Activated CD4-positive, alpha-beta T cell treated with anti-CD3 and anti-CD28 coated beads, Interleukin-2, amount 10 ng/mL, durations not matched to agents 24 days and 14 days (primary cell): Measurements from ENCODE around the gene BCL3. TPM values are rescaled to one million over a fixed set of nuclear protein-coding genes. Genes with fewer than 3 reads are reported as not detected.

Experiments used
- DNase-seq: peaks from one replicate; pipeline ENCODE4 v3.0.0; 2022
- H3K27ac Mint-ChIP-seq: one replicate; pipeline ENCODE4 v1.8.0; 2022; ENCODE audit warnings: mild to moderate bottlenecking, mixed read lengths
- H3K27me3 Mint-ChIP-seq: one replicate; pipeline ENCODE4 v1.8.0; 2022; ENCODE audit warnings: mixed read lengths
- H3K36me3 Mint-ChIP-seq: one replicate; pipeline ENCODE4 v1.8.0; 2022; ENCODE audit warnings: low read depth, mild to moderate bottlenecking, mixed read lengths
- H3K4me1 Mint-ChIP-seq: one replicate; pipeline ENCODE4 v1.8.0; 2021; ENCODE audit warnings: mixed read lengths
- H3K4me3 Mint-ChIP-seq: one replicate; pipeline ENCODE4 v1.8.0; 2022; ENCODE audit warnings: mild to moderate bottlenecking, moderate library complexity, mixed read lengths
- H3K9me3 Mint-ChIP-seq: one replicate; pipeline ENCODE4 v1.8.0; 2021; ENCODE audit warnings: mixed read lengths
- intact Hi-C: fragments of 100-400 bp; cut with micrococcal nuclease; formaldehyde crosslinking; loops from one replicate; pipeline ENCODE4 v1.15.1; 2023
- total RNA-seq: library from RNA; stranded (reverse); gene quantifications from 2 replicates; pipeline ENCODE4 v1.2.3, GENCODE V29; 2022

The BCL3 gene
- total RNA-seq, 1 donor from 2014 or later = 73.1 TPM

DNA sequence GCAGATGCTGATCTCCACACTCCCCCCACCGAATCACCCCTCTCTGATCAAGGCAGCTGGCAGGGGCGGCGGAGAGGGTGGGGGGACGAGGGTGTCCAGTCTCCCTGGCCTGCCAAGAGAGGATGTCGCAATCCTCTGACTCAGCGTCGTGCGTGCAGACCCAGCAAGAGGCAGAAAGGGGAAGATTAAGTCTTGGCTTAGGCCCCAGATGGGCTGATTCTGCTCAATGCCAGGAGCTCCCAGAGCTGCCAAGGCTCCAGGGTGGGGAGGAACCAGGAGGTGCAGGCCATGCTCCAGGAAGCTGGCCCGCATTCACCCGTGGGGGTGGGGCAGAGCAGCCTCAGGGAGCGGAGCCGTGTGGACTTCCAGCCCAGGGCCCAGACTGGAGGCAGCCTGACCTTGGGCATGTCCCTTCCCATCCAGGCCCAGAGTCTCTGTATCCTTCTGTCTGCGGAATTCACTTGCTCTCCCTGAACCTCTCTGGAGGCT lies 6.6 kb upstream of the BCL3 start:
- Mint-ChIP-seq H3K4me1 (peaks cover 31% of the 10 kb centered on the region), H3K27ac (peak overlapping the region; percentile 37), H3K36me3 (no peaks in the 10 kb centered on the region), H3K4me3 (no peak overlapping the region), H3K9me3 (no peaks in the 10 kb centered on the region), H3K27me3 (peaks cover 8% of the 10 kb centered on the region)
- no peak for DNase-seq
- intact Hi-C loops = no loop called here

DNA sequence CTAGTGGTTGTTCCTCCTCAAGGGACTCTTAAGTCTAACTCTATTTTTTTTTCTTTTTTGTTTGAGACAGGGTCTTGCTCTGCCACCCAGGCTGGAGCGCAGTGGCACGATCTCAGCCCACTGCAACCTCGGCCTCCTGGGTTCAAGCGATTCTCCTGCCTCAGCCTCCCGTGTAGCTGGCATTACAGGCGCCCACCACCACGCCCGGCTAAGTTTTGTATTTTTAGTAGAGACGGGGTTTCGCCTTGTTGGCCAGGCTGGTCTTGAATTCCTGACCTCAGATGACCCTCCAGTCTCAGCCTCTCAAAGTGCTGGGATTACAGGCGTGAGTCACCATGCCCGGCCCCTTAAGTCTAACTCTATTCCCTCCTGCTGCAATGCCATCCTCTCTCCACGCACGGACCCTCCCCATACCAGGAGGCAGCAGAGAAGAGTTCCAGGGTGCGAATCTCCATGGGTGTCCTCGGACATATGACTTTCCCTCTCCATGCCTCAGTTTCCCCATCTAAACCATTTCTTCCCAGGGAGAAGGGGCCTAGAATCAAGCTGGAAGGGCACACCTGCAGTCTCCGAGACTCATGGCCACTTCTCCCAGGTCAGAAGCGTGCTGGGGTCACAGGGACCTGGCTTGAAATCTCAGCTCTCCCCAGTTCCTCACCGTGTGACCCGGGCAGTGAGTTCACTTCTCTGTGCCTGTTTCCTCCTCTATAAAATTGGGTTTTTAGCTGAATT lies 6.0 kb upstream of the BCL3 start:
- no peak for DNase-seq
- intact Hi-C loops = no loop called here
- H3K4me1 Mint-ChIP-seq = peaks cover 30% of the 10 kb centered on the region
- H3K9me3 Mint-ChIP-seq = no peaks in the 10 kb centered on the region
- no peak overlapping the region for H3K4me3 Mint-ChIP-seq
- H3K27me3 Mint-ChIP-seq = peaks cover 6% of the 10 kb centered on the region
- peak overlapping the region; percentile 20 for H3K27ac Mint-ChIP-seq
- no peaks in the 10 kb centered on the region for H3K36me3 Mint-ChIP-seq

DNA sequence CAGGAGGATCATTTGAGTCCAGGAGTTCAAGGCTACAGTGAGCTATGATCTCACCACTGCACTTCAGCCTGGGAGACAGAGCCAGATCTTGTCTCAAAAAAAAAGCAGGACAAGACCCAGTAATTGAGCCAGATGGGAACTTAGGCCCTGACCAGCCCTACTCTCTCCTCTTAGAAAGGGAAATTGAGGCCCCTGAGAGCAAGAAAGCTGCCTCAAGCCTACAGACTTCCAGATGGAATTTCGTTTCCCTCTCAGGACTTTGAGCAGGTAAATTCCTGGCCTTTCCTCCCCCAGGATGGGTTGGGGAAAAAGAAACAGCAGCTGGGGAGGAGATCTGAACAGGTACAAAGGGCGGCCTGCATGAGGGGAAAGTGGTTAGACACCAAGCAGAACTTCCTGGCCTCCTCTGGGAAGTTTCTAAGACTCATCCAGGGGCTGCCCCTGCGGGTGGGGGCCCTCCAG lies 3.6 kb upstream of the BCL3 start:
- no peak for DNase-seq
- H3K36me3 Mint-ChIP-seq = peaks cover 14% of the 10 kb centered on the region
- intact Hi-C loops = no loop called here
- no peaks in the 10 kb centered on the region for H3K9me3 Mint-ChIP-seq
- H3K27ac Mint-ChIP-seq = peak overlapping the region; percentile 15
- peaks cover 33% of the 10 kb centered on the region for H3K4me1 Mint-ChIP-seq
- H3K4me3 Mint-ChIP-seq = no peak overlapping the region
- peaks cover 4% of the 10 kb centered on the region for H3K27me3 Mint-ChIP-seq

DNA sequence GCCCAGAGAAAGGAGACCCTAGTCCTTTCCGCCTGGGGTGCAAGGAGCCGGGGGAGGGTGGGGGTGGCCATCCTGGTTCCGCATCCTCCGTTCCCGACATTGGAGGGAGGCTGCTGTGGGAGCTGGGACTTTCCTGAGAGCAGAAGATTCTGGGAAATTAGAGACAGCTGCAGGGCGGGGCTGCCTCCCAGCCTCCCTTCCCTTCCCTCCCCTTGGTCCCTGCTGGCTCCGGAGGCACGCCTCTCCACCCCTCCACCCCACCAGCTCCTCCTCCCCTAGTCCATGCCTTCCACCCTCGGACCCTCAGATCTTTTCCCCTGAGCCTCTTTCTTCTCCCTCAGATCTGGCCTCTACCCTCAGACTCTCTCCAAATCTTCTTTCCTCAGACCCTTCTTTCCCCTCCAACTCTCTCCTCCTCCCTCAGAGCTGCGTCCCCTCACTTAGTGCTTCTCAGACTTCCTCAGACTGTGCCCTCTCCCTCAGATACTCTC lies 3.1 kb upstream of the BCL3 start:
- peaks cover 4% of the 10 kb centered on the region for H3K27me3 Mint-ChIP-seq
- no peaks in the 10 kb centered on the region for H3K9me3 Mint-ChIP-seq
- no peak overlapping the region for H3K4me3 Mint-ChIP-seq
- H3K27ac Mint-ChIP-seq = peak overlapping the region; percentile 94
- peaks cover 35% of the 10 kb centered on the region for H3K4me1 Mint-ChIP-seq
- H3K36me3 Mint-ChIP-seq = peaks cover 18% of the 10 kb centered on the region
- intact Hi-C loops = no loop called here
- DNase-seq = no peak

DNA sequence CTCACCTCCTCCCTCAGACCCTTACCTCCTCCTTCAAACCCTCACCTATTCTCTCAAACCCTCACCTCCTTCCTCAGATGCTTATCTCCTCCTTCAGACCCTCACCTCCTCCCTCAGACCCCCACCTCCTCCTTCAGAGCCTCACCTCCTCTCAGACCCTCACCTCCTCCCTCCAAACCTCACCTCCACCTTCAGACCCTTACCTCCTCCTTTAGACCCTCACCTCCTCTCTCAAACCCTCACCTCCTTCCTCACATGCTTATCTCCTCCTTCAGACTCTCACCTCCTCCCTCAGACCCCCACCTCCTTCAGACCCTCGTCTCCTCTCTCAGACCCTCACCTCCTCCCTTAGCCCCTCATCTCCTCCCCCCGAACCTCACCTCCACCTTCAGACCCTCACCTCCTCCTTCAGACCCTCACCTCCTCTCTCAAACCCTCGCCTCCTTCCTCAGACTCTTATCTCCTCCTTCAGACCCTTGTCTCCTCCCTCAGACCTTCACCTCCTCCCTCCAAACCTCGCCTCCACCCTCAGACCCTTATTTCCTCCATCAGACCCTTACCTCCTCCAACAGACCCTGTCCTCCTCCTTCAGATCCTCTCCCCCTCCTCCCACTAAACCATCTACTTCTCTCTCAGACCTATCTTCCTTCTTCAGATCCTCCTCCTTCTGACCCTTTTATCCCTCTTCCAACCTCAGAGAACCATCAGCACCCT lies 2.5 kb upstream of the BCL3 start:
- Mint-ChIP-seq H3K4me3 (peak overlapping the region; percentile 60), H3K27ac (peak overlapping the region; percentile 94), H3K9me3 (no peaks in the 10 kb centered on the region), H3K27me3 (peaks cover 4% of the 10 kb centered on the region), H3K4me1 (peaks cover 41% of the 10 kb centered on the region), H3K36me3 (peaks cover 24% of the 10 kb centered on the region)
- intact Hi-C loops = no loop called here
- DNase-seq = no peak

DNA sequence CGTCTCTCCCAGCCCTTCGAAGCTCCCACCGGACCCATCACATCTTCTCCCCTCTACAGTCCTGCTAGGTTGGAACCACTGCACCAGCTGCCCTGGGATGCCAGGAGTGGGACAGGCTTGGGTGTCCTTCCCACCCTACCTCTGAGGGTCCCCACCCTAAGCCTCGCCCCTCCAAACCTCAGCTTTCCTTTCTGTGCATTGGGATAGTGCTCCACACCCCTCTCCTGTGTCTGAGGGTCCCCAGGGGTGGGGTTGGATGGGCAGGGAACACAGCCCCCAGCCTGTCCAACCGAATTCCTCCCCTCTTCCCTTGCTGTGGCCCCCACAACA lies 1.9 kb upstream of the BCL3 start:
- Mint-ChIP-seq H3K27me3 (peaks cover 4% of the 10 kb centered on the region), H3K4me1 (peaks cover 46% of the 10 kb centered on the region), H3K9me3 (no peaks in the 10 kb centered on the region), H3K36me3 (peaks cover 30% of the 10 kb centered on the region), H3K27ac (peak overlapping the region; percentile 94), H3K4me3 (peak overlapping the region; percentile 93)
- no peak for DNase-seq
- intact Hi-C loops = no loop called here

- Mint-ChIP-seq H3K4me3 (peak overlapping the region; percentile 93), H3K4me1 (peaks cover 52% of the 10 kb centered on the region), H3K36me3 (peaks cover 35% of the 10 kb centered on the region)
Observed at GRCh38 chr19:44746946-44747738, 1.4 kb upstream of the BCL3 start.

DNA sequence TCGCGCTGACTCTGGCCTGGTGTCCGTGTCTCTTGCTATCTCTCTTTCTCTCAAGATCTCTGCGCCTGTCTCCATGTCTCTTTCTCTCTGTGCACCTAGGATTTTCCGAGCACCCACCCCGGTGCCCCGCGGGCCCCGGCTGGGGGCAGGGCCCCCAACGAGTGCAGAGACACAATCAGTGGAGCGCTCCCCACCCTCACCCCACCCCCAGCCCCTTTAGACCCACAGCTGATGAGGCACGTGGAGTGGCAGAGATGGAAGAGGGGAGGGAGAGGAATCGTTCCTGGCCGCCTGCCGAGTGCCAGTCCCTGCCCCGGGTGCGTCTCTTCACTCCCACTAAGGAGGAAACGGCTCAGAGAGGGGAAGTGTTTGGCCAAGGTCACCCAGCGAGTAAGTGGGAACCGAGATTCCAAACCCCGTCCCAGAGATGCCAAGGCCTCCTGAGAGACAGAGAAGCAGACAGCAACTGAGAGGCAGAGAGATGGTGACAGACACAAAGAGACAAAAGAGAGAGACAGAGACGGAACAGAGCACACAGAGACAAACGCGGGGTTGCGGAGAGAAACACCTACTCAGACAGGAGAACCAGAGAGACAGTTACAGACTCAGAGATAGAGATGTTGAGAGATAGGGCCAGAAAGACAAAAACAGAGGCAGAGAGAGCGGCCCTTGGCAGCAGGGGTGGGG lies 626 bp upstream of the BCL3 start:
- H3K36me3 Mint-ChIP-seq = peaks cover 42% of the 10 kb centered on the region
- H3K9me3 Mint-ChIP-seq = no peaks in the 10 kb centered on the region
- intact Hi-C loops = loop anchor here (1.0 kb wide), 2 partner anchors 22 to 56 kb away; no protein-coding TSS in a partner anchor
- peak overlapping the region; percentile 94 for H3K27ac Mint-ChIP-seq
- H3K4me1 Mint-ChIP-seq = peaks cover 57% of the 10 kb centered on the region
- H3K4me3 Mint-ChIP-seq = peak overlapping the region; percentile 93
- no peak for DNase-seq
- H3K27me3 Mint-ChIP-seq = peaks cover 4% of the 10 kb centered on the region

More at GRCh38 chr19:44746946-44747738, 1.4 kb upstream of the BCL3 start:
- H3K9me3 Mint-ChIP-seq = no peaks in the 10 kb centered on the region
- intact Hi-C loops = loop anchor here (1.0 kb wide), 2 partner anchors 23 to 55 kb away; no protein-coding TSS in a partner anchor
- peak; percentile 97 for DNase-seq
- peak overlapping the region; percentile 94 for H3K27ac Mint-ChIP-seq
- peaks cover 4% of the 10 kb centered on the region for H3K27me3 Mint-ChIP-seq

GRCh38 chr19:44749292-44749691 lies 784 bp downstream of the BCL3 start:
- DNase-seq = no peak
- Mint-ChIP-seq H3K36me3 (peaks cover 51% of the 10 kb centered on the region), H3K4me3 (peak overlapping the region; percentile 95), H3K9me3 (no peaks in the 10 kb centered on the region), H3K27ac (peak overlapping the region; percentile 86), H3K4me1 (peaks cover 64% of the 10 kb centered on the region), H3K27me3 (peaks cover 6% of the 10 kb centered on the region)
- intact Hi-C loops = no loop called here

GRCh38 chr19:44749994-44750393 lies 1.5 kb downstream of the BCL3 start:
- DNase-seq = no peak
- H3K27me3 Mint-ChIP-seq = peaks cover 6% of the 10 kb centered on the region
- no peaks in the 10 kb centered on the region for H3K9me3 Mint-ChIP-seq
- intact Hi-C loops = loop anchor here (10.0 kb wide), 1 partner anchor 985 kb away; no protein-coding TSS in a partner anchor
- peak overlapping the region; percentile 95 for H3K4me3 Mint-ChIP-seq
- peak overlapping the region; percentile 86 for H3K27ac Mint-ChIP-seq
- peaks cover 70% of the 10 kb centered on the region for H3K4me1 Mint-ChIP-seq
- H3K36me3 Mint-ChIP-seq = peaks cover 57% of the 10 kb centered on the region

- peak; percentile 66 for DNase-seq
- peak overlapping the region; percentile 84 for H3K27ac Mint-ChIP-seq
Observed at GRCh38 chr19:44752123-44752815, 3.8 kb downstream of the BCL3 start.

DNA sequence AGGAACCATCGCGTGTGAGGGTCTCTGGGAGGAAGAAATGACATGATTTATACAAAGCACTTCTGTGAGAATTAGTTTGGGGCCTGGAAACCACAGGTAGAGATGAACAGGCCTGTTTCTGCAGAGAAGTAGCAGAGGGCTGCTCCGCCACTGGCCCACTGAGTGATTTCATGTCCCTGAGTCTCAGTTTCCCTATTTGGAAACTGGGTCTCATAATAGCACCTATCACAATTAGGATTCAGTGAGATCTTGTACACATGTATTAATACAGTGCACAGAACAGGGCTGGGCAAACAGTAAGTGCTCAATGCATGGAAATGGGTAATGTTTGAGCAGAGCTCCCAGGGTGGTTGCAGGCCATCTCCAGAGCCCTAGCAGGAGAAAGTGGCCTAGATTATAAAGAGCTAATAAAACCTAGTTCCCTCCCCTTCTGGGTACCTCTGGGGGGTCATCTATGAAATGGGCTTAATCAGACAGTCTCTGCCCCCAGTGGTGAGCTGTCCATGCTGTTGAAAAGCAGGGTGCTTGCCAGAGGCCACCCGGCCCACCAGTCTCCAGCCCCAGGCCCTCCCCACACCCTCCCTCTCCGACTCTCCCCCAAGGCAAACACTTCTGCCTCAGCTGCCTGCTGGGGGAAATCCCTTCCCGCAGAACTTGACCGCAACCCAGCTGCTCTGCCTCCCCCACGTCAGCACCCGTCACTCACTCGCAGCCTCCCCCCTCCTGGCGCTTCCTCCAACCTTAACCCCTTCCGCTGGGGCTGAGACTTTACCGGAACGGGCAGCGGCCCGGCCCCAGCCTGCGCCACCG lies 4.5 kb downstream of the BCL3 start:
- H3K36me3 Mint-ChIP-seq = peaks cover 77% of the 10 kb centered on the region
- peak; percentile 99 for DNase-seq
- no peaks in the 10 kb centered on the region for H3K9me3 Mint-ChIP-seq
- peaks cover 62% of the 10 kb centered on the region for H3K4me1 Mint-ChIP-seq
- H3K27ac Mint-ChIP-seq = peak overlapping the region; percentile 84
- intact Hi-C loops = loop anchor here (1.0 to 10.0 kb wide), 5 partner anchors 17 to 988 kb away; partner anchors contain the start of gene TOMM40
- peak overlapping the region; percentile 95 for H3K4me3 Mint-ChIP-seq
- H3K27me3 Mint-ChIP-seq = peaks cover 2% of the 10 kb centered on the region

More at GRCh38 chr19:44752123-44752815, 3.8 kb downstream of the BCL3 start:
- no peaks in the 10 kb centered on the region for H3K9me3 Mint-ChIP-seq
- intact Hi-C loops = loop anchor here (2.0 to 10.0 kb wide), 3 partner anchors 29 to 987 kb away; partner anchors contain the start of gene TOMM40
- H3K4me1 Mint-ChIP-seq = peaks cover 64% of the 10 kb centered on the region
- peak overlapping the region; percentile 95 for H3K4me3 Mint-ChIP-seq
- H3K27me3 Mint-ChIP-seq = peaks cover 2% of the 10 kb centered on the region
- peaks cover 72% of the 10 kb centered on the region for H3K36me3 Mint-ChIP-seq
